EH (cell line): Measurements from ENCODE around the gene SULT1C3.

ENCODE experiments used
- DNase-seq: peaks from one replicate; pipeline ENCODE4 v3.0.0-alpha.2; 2015; ENCODE audit warnings: low read depth

The SULT1C3 gene

DNA sequence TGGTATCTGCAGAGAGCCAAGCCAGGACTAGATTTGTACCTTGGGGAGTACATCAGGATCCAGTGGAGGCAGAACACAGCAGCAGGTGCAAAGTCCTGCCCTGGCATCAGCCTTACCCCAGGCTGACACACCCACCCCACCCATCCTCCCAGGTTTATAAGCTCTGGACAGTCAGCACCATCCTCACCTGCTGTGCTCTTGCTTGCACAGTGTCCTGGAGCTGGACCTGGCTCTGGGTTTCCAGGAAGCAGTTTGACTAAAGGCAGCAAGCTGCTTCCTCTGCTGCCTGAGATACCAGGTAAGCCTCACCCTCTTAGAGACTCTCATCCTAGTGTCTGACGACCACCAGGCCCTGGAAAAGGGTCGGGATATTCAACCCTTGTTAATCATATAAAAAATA is at the start of gene SULT1C3:
Gene SULT1C3, plus strand, starts transcription at position 183 of the 400 bp plus-strand sequence. CDS start 7,227 bp downstream, outside the sequence.
- no peak for DNase-seq

DNA sequence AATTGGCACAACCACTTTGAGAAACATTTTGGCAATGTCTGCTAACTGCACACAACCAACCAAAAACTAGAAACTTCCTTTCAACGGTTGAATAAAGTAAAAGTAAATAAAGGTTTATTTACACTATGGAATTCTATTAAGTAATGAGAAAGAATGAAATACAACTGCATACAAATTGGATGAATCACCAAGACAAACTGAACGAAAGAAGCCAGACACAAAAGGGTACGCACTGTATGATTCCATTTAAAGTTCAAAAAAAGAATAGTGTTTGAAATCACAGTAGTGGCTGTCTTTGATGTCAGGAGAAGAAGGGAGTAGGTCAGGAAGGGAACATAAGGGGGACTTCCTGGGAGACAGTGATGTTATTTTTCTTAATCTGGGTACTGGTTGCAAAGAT is 46.5 kb upstream of the SULT1C3 start:
- peak; percentile 3 for DNase-seq

DNA sequence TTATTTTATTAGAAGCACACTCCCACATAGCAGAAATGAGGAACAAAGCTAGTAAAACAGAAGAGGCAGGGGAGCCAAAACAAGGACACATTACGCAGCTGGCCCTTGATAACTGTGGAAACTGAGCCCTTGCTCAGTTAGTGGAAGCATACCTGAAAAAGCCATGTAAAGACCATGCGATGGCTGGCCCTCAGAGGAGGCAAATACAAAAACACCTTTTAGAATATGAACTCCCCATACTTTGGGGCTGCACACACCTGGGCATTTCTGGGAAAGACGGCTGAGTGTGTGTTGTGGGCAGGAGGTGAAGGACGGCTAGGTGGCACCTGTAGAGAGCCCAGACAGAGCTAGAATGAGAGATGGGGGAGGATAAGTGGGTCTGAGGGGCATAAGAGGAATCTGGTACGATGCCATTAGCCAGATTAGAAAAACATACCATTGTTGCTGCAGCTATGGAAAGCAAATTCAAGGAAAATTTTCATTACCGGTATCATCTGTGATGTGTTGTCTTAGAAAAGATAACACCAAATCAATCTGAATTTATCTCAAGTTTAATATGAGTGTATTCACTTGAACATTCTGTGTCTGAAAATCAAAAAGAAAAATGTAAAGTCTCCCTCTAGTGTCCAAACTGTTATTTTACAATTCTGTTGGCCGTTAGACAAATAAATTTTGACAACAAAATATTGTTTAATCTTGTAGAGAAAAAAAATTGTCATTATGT is 45.2 kb upstream of the SULT1C3 start:
- peak; percentile 10 for DNase-seq

DNA sequence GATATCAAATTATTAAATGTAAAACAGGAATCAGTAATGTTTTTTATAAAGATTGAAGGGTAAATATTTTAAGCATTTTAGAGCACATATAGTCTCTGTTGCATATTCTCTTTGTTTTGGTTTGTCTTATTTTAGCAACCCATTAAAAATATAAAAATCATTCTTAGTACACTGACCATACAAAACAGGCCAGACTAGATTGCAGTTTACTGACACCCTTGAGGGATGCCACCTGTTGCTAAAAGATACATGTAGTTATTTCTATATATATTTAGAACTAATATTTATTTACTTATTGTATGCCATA is 44.7 kb upstream of the SULT1C3 start:
- no peak for DNase-seq

DNA sequence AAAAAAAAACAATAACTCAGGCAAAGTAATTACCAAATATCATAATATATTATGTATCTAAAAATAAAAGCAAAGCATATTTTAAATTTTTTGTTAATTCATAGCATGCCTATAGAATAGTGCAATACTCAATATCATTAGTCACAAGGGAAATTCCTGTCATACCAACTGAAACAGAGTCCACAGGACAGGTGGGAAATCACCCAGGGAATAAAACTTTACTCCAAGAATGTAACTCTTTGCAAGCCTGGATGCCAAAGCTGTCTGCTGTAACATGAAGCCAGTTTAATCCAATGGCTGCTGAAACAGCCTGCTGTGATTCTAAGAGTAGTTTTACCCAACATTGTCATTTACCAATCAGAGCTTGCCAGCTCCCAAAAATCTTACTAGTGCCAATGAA is 40.0 kb upstream of the SULT1C3 start:
- DNase-seq: peak; percentile 35

DNA sequence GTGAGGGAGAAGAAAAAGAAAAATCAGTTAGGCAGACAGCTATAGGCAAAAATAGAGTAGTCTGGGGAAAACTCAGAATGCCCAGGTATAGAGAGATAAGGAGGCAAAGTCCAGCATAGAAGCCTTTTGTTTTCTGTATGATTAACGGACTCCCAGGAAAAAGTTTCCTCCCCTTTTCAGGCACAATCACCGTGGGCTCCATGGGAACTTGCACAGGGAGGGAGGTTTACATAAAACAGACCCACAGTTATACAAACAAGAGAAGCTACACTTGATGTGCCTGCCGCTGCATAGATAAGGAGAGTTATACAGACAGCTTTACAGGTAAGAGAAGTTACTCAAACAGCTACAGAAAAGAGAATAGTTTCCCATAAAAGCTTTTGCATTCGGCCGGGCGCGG is 39.2 kb upstream of the SULT1C3 start:
- DNase-seq: no peak

DNA sequence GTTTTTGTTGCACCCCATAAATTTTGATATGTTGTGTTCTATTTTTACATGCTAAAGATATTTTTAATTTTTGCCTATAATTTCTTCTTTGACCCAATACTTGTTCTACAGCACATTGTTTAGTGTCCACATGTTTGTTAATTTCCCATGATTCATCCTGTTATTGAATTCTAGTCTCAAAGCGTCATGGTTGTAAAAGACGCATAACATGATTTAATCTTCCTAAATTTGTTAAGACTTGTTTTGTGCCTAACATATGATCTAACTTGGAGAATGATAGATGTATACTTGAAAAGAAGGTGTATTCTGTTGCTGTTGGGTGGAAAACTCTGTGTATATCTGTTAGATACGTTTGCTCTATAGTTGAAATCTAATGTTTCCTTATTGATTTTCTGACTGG is 27.1 kb upstream of the SULT1C3 start:
- no peak for DNase-seq

DNA sequence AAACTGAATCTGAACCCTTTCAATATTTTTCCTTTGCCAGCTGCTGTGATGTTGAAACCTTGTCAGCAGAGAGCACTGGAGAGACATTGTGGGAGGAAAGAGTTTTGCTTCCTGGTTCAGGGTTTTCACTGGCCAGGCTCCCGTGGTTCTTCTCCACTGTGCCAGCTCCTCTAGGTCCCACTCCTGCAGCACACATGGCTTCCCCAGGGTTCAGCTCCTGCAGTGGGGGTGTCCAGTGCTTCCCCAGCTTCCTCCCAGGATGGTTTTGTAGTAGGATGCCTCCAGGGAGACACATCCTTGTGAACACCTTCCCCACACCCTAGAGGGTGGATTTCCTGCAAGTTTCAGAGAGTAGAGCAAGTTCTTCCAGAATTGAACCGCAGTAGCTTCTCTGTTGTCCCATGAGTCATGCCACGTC is 24.0 kb upstream of the SULT1C3 start:
- DNase-seq: peak; percentile 52

DNA sequence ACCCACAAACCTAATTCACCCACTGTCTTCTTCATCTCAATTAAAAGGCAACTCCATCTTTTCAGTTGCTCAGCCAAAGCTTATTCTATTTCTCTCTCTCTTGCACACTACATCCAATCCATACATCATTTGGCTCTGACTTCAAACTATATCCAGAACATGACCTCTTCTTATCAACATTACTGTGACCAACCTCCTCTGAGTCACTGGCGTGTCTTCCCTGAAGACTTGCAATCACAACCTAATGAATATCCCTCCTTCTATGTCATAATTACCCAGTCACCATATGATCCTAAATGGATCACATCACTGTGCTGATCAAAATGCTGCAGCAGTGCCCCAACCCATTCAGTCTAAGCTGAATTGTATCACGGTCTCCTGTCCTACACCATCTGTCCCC is 22.6 kb upstream of the SULT1C3 start:
- DNase-seq: peak; percentile 13

DNA sequence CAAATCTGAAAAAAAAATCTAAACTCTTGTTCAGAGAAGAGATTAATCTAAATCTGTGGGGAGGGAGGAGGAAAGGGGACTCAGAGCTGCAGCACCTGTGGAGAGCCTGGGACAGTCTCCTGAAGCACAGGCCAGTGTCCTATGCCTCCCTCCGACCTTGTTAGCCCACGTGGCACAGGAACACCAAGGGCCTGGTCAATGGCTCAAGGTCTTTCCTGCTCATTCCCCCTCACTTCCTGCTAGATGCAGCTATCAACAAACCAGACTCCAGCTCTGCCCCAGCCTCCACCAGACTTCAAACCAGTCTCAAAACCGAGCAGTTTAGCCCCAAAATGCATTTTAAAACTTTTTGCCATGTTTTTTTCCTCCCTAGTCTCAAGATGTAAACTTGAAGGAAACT is 20.1 kb upstream of the SULT1C3 start:
- DNase-seq: no peak

DNA sequence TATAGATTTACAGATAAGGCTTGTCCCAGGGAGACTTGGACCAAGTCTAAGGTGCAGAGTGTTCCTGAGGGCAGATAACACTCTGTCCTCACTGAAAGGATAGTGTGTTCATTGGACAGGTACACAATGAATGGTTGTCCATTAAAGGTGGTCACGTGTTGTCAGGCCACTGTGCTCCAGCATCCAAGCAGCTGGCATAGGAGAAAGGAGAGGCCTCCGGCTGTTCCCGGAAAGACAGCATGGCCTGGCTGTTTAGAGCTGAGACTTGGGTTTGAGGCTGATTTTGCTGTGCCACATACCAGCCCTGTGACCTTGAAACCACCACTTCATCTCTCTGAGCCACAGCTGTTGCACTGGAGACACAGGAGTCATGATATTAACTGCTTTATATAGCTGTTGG is 19.6 kb upstream of the SULT1C3 start:
- DNase-seq: no peak

DNA sequence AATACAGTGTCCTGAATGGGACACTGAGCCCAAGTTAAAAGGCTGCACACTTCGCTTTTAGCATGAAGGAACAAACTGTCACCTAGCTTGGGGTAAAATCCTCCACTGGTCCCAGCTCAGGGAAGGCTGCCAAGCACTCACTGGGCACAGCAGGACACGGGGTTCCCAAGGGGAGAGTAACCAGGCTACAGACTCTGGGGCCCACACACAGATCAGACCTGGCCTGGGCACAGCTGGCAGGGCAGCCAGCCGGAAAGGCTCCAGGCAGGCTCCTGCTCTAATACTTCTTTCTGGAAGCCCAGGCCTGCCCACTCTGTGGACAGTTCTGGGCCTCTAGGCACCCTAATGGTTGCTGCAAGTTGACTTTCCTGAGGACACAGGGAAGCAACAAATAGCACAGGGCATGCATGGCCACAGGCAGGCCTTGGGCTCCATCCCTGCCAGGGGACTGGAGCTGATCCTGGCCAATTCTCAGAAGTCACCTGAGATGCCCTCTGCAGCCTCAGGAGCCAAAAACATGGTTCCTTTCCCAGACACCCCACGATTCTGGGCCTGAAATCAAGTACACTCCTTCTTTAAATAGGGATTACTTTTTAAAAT is 18.7 kb upstream of the SULT1C3 start:
- no peak for DNase-seq

DNA sequence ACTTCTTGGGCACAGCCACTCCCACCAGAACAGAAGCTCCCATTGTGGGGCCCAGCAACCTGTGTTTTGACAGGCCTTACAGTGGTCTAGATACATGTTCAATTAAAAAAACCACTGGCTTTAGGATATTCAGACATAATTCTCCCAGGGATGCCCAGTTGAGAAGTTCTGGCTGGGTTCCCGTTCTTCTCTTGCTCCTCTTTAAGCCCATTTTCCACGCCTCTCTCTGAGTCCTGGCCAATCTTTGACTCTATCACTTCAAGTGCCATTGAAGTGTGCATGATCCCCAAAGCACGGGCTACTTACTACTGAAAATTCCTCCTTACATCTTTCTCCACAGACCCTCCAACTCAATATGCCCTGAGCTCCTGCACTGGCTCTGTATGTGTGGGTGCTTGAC is 17.5 kb upstream of the SULT1C3 start:
- no peak for DNase-seq

DNA sequence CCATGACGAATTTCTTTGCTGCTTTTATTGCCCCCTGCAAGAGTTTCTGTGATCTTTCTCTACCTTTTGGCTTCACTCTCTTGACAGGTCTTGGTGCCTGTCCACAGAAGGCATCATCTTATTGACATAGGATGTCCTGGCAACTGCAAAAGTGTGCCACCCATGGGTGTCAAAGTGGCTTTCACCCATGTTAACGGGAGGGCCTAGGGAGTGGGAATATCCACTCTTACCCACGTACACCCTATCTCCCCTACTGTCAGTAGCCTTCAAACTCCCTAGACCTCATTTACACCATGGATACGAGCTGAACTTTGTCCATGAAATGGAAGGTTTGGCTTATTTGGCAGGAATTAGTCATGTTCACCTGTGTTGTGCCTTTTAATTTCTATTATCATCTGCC is 16.2 kb upstream of the SULT1C3 start:
- no peak for DNase-seq

DNA sequence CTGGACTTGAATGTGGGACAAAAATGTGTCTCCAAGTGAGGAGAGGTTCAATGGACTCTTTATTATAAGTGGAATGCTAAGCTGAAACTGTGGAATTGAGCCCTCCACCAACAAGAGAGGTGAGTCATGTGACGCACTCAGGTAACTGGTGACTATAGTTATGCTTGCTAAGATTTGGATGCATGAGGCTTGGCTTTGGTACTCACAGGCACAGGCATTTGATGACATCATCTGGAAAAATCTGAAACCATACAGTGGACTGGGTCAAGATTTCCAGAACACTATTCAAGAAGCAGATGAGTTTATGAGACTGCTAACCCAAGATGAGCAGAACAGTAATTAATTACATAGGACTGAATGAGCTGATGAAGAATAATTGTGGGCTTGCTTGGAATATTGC is 15.7 kb upstream of the SULT1C3 start:
- no peak for DNase-seq

DNA sequence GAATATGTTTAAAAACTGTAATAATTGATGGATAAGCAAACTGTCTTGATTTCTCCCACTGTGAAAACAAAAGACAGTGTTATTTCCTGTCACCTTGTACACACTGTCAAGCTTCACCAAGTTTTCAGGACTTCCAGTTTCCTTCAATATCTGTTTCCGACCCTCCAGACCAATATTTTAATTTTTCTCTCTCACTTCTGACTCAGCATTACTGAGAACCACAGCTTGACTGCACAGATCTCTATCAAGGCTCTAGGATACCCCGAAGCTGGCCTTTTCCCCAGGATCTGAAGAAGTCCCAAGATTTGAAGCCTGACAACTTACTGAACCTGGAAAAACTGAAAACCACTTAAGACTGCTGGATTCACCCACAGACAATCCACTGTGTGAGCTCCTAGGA is 13.2 kb upstream of the SULT1C3 start:
- no peak for DNase-seq

DNA sequence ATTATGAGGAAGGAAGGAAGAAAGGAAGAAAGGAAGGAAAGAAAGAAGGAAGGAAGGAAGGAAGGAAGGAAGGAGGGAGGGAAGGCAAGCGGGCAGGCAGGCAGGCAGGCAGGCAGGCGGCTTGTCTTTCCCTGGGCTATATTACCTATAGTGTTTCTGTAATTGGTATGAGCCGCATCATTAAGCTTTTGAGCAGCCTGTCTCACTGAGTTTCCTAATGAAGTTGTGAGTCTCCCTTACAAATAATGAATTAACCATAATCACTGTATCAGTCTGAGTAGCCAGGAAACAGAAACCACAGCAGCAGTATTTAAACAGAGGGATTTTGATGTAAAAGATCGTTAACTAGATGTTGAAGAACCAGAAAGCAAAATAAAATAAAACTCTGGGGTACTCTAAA is 11.8 kb upstream of the SULT1C3 start:
- no peak for DNase-seq

DNA sequence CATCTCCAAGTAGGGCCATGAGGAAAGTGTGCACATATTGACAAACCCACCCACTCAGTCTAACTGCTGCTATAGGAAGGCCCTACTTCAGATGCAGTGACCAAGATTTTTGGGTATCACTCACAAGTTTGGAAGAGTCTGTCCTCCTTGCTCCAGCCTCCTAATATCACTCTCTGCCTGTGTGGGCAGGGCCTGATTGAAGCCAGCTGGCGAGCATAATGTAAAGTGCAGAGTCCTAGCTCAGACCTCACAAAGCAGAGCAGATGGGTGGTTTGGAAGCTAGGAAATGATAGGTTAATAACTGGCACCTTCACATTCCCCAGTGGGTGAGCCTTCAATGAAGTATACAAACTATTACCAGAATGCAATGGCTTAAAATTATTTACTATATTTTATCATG is 11.2 kb upstream of the SULT1C3 start:
- no peak for DNase-seq

DNA sequence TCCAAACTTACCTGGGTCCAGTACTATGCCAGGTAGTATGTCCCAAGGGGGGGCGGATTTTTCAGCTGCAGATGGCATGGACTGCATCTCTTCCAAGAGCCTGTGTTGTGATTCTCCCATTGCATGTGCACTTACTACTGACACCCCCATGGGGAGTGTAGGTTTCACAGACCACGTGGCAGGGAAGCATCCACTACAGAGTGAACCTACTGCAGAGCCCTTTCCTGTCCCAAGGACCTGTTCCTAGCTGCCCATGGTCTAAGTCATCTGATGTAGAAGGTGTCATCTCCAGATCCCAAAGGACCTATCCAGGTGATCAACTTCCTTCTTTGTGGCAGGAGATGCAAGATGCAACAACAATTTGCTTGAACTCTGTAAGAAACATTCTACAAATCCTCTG is 9.9 kb upstream of the SULT1C3 start:
- no peak for DNase-seq

DNA sequence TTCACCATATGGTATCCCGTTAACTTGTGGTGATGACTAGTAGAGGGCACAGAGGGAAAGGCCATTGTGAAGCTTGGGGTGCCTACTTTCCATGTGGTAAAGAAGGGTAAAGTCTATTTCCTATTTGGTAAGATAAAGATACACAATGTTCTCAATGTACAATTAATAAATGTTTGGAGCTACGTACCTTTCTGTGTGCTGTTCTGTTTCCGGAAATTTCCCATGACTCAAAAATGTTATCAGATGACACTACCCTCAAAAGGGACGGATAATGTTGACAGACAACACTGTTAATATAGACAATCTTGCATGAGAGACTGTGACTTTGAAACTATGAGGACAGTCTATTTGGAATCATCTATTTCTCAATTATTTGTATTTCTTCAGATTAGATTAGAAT is 4.2 kb upstream of the SULT1C3 start:
- DNase-seq: no peak

DNA sequence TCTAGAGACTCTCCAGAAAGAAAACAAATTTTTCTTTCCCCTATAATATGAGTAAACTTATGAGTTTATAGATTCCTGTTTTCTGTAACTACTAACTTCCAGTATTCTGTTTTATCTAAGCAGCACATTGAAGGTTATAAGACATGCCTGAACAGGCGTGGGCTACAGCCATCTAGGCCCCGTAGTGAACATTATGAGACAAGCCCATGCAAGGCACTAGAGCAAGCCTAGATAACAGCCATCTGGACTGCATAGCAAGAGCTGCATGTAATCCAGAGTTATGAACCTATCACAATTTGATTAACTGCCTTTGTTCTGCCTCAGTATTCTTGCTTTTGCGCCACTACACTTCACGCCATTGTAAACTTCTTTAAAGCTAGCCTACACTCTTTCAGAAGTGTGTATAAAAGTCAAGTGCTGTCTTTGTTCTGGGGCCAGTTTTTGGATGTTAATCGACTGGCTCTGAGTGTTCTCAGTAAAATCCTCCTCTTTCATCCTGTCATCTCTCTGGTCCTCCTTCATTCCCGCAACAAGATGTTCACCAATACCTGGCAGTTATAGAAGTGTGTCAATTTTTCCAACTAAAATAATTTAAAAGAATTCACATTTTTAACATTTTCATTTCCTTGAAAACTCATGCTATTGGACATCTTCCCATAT is 3.0 kb upstream of the SULT1C3 start:
- no peak for DNase-seq

DNA sequence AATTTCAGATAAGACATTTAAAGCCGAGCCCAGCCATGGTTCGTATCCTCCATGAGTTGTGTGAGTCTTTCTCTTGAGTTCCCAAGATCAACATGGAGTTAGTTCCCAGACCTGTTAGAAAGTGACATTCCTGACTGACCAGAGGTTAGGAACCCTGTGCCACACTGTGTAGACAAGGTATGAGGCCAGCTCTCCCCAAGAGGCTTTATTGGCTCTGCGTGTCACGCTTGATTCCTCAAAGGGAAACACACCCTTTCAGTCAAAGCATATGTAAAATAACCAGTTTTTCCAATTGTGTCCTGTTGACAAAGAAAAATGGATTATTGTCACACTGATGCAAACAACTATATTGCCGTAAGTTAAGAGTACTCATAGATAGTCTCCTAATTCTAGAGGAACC is 1.2 kb downstream of the SULT1C3 start:
- DNase-seq: no peak

DNA sequence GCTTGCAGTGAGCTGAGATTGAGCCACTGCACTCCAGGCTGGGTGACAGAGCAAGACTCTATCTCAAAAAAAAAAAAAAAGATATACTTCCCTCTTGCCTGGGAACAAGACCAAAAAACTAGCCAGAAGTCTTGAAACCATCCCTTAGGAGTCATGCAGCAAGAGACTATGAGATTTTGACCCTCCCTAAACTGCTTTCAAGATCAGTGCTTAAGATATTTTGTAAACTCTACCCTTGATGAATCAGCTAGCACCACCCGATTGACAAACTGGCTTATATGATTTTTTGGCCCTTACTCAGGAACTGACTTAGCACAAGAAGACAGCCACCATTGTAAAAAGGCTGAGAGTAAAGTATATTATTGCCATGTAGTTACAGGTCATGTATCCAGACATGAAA is 3.8 kb downstream of the SULT1C3 start:
- peak; percentile 8 for DNase-seq
